GM12878 (cell line): ENCODE measurements around the gene WWTR1. TPM values are rescaled to one million over a fixed set of nuclear protein-coding genes. Genes with fewer than 3 reads are reported as not detected.

ENCODE experiments used
- CEBPB ChIP-seq, 2 experiments: fragments of 150-350 bp in 1 of 2; IDR thresholded peaks; 2 replicates each; pipeline ENCODE4 v1.6.1; 2012 to 2014; ENCODE audit warnings: low read depth in 2 of 2, low read length in 2 of 2, borderline replicate concordance in 1 of 2, inconsistent platforms in 1 of 2
- CHD1 ChIP-seq: IDR thresholded peaks from 2 replicates; pipeline ENCODE4 v1.6.1; 2012; ENCODE audit warnings: low read depth, low read length, improper control_type of control experiment
- EED ChIP-seq: sonication (generic); IDR thresholded peaks from 2 replicates; pipeline ENCODE4 v1.6.1; 2016; ENCODE audit warnings: antibody characterized with exemption, low read depth
- ESRRA ChIP-seq: IDR thresholded peaks from 2 replicates; pipeline ENCODE4 v1.6.1; 2012; ENCODE audit warnings: mild to moderate bottlenecking, low read length, improper control_type of control experiment
- FOXM1 ChIP-seq: IDR thresholded peaks from 2 replicates; pipeline ENCODE4 v1.6.1; 2012; ENCODE audit warnings: low read depth, mild to moderate bottlenecking, inconsistent platforms, low read length, moderate library complexity
- NBN ChIP-seq: fragments of 450-650 bp; IDR thresholded peaks from 2 replicates; pipeline ENCODE4 v1.6.1; 2016
- RUNX3 ChIP-seq: IDR thresholded peaks from 2 replicates; pipeline ENCODE4 v1.6.1; 2012; ENCODE audit warnings: low read length, inconsistent platforms
- SREBF1 ChIP-seq: IDR thresholded peaks from 2 replicates; pipeline ENCODE4 v1.6.1; 2012; ENCODE audit warnings: mild to moderate bottlenecking, low read length
- SRF ChIP-seq, 2 experiments: IDR thresholded peaks; 2 replicates each; pipeline ENCODE4 v1.6.1; 2011; ENCODE audit warnings: low read depth in 2 of 2, low read length in 2 of 2, mild to moderate bottlenecking in 1 of 2, moderate library complexity in 1 of 2
- ZNF24 ChIP-seq: fragments of 450-650 bp; IDR thresholded peaks from 2 replicates; pipeline ENCODE4 v1.6.1; 2017; ENCODE audit warnings: antibody characterized with exemption, mild to moderate bottlenecking
- ZSCAN29 ChIP-seq: fragments of 450-650 bp; IDR thresholded peaks from 2 replicates; pipeline ENCODE4 v1.6.1; 2017; ENCODE audit warnings: mild to moderate bottlenecking, moderate library complexity
- polyA plus RNA-seq, 11 experiments: library from polyadenylated mRNA; depleted of rRNA in 4 of 11; unstranded in 6 of 11; stranded (reverse) in 5 of 11; fragments of >200 nt; fragmentation: Nextera tagmentation in 4 of 11; fragmentation: Illumina TruSeq in 1 of 11; extraction: Ambion mirVana in 4 of 11; extraction: Trizol in 1 of 11; gene quantifications; 1 replicate in 1 of 11; 2 replicates in 10 of 11; pipeline versions ENCODE4 v1.2.1 to v1.2.3, GENCODE V29; 2011 to 2016; ENCODE audit warnings: inconsistent platforms in 2 of 11, missing spikeins in 2 of 11, low read depth in 1 of 11
- total RNA-seq, 4 experiments: library from RNA; depleted of rRNA in 3 of 4; stranded (reverse); fragments of >200 nt in 3 of 4; fragmentation: Illumina TruSeq in 1 of 4; extraction: Trizol in 1 of 4; gene quantifications; 2 replicates each; pipeline versions ENCODE4 v1.2.1 to v1.2.3, GENCODE V29; 2013 to 2021
- TF ChIP-seq, protein P1 (sequence below): fragments of 450-650 bp; IDR thresholded peaks from 2 replicates; pipeline ENCODE4 v1.6.1; 2014; ENCODE audit warnings: mild to moderate bottlenecking
- TF ChIP-seq, protein P2 (sequence below): fragments of 450-650 bp; IDR thresholded peaks from 2 replicates; pipeline ENCODE4 v1.6.1; 2017; ENCODE audit warnings: antibody characterized with exemption, mild to moderate bottlenecking, moderate library complexity
- TF ChIP-seq, protein P3 (sequence below): IDR thresholded peaks from 2 replicates; pipeline ENCODE4 v1.6.1; 2012; ENCODE audit warnings: low read depth, low read length, improper control_type of control experiment
- TF ChIP-seq, protein P4 (sequence below): fragments of 450-650 bp; IDR thresholded peaks from 2 replicates; pipeline ENCODE4 v1.6.1; 2017; ENCODE audit warnings: mild to moderate bottlenecking, low read depth, inconsistent platforms; ENCODE audit not compliant: poor library complexity, severe bottlenecking
- TF ChIP-seq, protein P5 (sequence below): fragments of 450-650 bp; formaldehyde crosslinking; IDR thresholded peaks from 2 replicates; pipeline ENCODE4 v1.4.0; 2020; ENCODE audit warnings: mild to moderate bottlenecking, moderate library complexity
- TF ChIP-seq, protein P6 (sequence below): IDR thresholded peaks from 2 replicates; pipeline ENCODE4 v1.6.1; 2012; ENCODE audit warnings: low read length, inconsistent platforms

The WWTR1 gene
- total and polyA plus RNA-seq, 10 of the 15 experiments (the other 5 are each of a cell fraction or from before 2014, with no cell fraction given) = 2.5 to 18.5 (median 5.8) TPM

DNA sequence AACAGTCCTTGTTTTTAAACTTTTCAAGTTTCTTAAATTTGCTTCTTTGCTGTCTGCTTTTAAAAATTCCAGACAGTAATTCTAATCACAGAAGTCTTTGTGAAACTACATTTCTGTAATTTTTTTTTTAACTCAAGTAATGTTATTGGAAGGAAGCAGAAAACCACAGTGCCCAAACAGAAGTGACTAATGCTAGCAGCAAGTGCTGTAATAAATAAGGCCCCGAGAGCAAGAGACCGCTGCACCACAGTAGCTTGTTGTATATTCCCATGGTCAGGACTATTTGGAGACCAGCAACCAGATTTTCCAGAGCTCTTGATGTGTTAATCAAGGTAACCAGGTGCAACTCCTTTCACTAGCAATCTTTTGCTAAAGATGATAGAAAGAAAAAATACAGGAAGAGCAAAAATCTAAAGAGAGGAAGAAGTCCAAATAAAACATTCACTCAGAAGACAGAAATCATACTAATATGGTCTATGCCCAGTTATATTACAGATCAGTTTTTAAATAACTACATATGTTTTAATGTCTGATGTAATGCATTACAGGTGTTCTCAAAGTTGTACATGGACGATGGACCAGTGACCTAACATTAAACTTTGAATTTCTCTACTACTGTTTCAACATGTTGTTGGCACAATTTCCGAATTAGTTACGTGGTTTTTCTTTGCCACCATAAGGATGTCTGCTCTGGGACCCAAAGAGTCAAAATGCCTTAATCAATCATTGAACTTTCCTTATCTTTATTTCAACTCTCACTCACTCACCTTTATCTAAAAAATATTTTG is 36.4 kb downstream of the WWTR1 start (continued):
- TF ChIP-seq CEBPB (IDR thresholded peaks at IDR 0.05; ENCODE audit: borderline replicate concordance in 1 of 2, low read depth in 2 of 2, low read length in 2 of 2) = no peak
- TF ChIP-seq EED = 0 out of 2 replicates have a peak, but pooled peaks have one; percentile 40
- TF ChIP-seq, protein P1, sequence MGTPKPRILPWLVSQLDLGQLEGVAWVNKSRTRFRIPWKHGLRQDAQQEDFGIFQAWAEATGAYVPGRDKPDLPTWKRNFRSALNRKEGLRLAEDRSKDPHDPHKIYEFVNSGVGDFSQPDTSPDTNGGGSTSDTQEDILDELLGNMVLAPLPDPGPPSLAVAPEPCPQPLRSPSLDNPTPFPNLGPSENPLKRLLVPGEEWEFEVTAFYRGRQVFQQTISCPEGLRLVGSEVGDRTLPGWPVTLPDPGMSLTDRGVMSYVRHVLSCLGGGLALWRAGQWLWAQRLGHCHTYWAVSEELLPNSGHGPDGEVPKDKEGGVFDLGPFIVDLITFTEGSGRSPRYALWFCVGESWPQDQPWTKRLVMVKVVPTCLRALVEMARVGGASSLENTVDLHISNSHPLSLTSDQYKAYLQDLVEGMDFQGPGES = no peak
- TF ChIP-seq, protein P2, sequence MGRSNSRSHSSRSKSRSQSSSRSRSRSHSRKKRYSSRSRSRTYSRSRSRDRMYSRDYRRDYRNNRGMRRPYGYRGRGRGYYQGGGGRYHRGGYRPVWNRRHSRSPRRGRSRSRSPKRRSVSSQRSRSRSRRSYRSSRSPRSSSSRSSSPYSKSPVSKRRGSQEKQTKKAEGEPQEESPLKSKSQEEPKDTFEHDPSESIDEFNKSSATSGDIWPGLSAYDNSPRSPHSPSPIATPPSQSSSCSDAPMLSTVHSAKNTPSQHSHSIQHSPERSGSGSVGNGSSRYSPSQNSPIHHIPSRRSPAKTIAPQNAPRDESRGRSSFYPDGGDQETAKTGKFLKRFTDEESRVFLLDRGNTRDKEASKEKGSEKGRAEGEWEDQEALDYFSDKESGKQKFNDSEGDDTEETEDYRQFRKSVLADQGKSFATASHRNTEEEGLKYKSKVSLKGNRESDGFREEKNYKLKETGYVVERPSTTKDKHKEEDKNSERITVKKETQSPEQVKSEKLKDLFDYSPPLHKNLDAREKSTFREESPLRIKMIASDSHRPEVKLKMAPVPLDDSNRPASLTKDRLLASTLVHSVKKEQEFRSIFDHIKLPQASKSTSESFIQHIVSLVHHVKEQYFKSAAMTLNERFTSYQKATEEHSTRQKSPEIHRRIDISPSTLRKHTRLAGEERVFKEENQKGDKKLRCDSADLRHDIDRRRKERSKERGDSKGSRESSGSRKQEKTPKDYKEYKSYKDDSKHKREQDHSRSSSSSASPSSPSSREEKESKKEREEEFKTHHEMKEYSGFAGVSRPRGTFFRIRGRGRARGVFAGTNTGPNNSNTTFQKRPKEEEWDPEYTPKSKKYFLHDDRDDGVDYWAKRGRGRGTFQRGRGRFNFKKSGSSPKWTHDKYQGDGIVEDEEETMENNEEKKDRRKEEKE = no peak
- no peak for TF ChIP-seq ZSCAN29
- no peak for TF ChIP-seq NBN
- TF ChIP-seq SRF (IDR thresholded peaks at IDR 0.05; ENCODE audit: low read depth in 2 of 2, low read length in 2 of 2) = no peak
- no peak for TF ChIP-seq ESRRA
- TF ChIP-seq, protein P3, sequence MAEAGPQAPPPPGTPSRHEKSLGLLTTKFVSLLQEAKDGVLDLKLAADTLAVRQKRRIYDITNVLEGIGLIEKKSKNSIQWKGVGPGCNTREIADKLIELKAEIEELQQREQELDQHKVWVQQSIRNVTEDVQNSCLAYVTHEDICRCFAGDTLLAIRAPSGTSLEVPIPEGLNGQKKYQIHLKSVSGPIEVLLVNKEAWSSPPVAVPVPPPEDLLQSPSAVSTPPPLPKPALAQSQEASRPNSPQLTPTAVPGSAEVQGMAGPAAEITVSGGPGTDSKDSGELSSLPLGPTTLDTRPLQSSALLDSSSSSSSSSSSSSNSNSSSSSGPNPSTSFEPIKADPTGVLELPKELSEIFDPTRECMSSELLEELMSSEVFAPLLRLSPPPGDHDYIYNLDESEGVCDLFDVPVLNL = no peak
- TF ChIP-seq, protein P4, sequence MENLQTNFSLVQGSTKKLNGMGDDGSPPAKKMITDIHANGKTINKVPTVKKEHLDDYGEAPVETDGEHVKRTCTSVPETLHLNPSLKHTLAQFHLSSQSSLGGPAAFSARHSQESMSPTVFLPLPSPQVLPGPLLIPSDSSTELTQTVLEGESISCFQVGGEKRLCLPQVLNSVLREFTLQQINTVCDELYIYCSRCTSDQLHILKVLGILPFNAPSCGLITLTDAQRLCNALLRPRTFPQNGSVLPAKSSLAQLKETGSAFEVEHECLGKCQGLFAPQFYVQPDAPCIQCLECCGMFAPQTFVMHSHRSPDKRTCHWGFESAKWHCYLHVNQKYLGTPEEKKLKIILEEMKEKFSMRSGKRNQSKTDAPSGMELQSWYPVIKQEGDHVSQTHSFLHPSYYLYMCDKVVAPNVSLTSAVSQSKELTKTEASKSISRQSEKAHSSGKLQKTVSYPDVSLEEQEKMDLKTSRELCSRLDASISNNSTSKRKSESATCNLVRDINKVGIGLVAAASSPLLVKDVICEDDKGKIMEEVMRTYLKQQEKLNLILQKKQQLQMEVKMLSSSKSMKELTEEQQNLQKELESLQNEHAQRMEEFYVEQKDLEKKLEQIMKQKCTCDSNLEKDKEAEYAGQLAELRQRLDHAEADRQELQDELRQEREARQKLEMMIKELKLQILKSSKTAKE = peak; percentile 24
- no peak for TF ChIP-seq SREBF1
- peak; percentile 92 for TF ChIP-seq RUNX3
- TF ChIP-seq ZNF24 = no peak
- no peak for TF ChIP-seq FOXM1
- TF ChIP-seq, protein P5, sequence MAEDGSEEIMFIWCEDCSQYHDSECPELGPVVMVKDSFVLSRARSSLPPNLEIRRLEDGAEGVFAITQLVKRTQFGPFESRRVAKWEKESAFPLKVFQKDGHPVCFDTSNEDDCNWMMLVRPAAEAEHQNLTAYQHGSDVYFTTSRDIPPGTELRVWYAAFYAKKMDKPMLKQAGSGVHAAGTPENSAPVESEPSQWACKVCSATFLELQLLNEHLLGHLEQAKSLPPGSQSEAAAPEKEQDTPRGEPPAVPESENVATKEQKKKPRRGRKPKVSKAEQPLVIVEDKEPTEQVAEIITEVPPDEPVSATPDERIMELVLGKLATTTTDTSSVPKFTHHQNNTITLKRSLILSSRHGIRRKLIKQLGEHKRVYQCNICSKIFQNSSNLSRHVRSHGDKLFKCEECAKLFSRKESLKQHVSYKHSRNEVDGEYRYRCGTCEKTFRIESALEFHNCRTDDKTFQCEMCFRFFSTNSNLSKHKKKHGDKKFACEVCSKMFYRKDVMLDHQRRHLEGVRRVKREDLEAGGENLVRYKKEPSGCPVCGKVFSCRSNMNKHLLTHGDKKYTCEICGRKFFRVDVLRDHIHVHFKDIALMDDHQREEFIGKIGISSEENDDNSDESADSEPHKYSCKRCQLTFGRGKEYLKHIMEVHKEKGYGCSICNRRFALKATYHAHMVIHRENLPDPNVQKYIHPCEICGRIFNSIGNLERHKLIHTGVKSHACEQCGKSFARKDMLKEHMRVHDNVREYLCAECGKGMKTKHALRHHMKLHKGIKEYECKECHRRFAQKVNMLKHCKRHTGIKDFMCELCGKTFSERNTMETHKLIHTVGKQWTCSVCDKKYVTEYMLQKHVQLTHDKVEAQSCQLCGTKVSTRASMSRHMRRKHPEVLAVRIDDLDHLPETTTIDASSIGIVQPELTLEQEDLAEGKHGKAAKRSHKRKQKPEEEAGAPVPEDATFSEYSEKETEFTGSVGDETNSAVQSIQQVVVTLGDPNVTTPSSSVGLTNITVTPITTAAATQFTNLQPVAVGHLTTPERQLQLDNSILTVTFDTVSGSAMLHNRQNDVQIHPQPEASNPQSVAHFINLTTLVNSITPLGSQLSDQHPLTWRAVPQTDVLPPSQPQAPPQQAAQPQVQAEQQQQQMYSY = no peak
- TF ChIP-seq, protein P6, sequence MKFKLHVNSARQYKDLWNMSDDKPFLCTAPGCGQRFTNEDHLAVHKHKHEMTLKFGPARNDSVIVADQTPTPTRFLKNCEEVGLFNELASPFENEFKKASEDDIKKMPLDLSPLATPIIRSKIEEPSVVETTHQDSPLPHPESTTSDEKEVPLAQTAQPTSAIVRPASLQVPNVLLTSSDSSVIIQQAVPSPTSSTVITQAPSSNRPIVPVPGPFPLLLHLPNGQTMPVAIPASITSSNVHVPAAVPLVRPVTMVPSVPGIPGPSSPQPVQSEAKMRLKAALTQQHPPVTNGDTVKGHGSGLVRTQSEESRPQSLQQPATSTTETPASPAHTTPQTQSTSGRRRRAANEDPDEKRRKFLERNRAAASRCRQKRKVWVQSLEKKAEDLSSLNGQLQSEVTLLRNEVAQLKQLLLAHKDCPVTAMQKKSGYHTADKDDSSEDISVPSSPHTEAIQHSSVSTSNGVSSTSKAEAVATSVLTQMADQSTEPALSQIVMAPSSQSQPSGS = peak; percentile 47; the same call in 1 of the 2 replicates
- no peak for TF ChIP-seq CHD1
